NOMO-1 treated with dmso at 0.1 percent for 144 hours (cell line): ENCODE measurements around the gene NUP210.
A peak's percentile ranks its signal among the peaks of the same experiment; 100 is the strongest.

ENCODE experiments used
- DNase-seq: peaks from one replicate; lab custom pipeline; 2025; ENCODE audit not compliant: unreplicated experiment; lab: John Stamatoyannopoulos, UW

NUP210 gene

GRCh38 chr3:13325892-13326443, 94.2 kb downstream of the NUP210 start:
- DNase-seq = no peak

- DNase-seq = no peak
Measured at GRCh38 chr3:13324835-13325501, 95.2 kb downstream of the NUP210 start.

- DNase-seq = no peak
Measured at GRCh38 chr3:13323822-13324221, 96.3 kb downstream of the NUP210 start.

- no peak for DNase-seq
Measured at GRCh38 chr3:13322324-13322723, 97.8 kb downstream of the NUP210 start.

GRCh38 chr3:13319564-13320220, 100.4 kb downstream of the NUP210 start:
- DNase-seq = no peak

GRCh38 chr3:13318626-13319470, 101.3 kb downstream of the NUP210 start:
- no peak for DNase-seq

- DNase-seq = no peak
Measured at GRCh38 chr3:13317596-13318320, 102.4 kb downstream of the NUP210 start.

GRCh38 chr3:13316603-13317002, 103.5 kb downstream of the NUP210 start:
- no peak for DNase-seq

GRCh38 chr3:13314877-13315276, 105.2 kb downstream of the NUP210 start:
- no peak for DNase-seq

GRCh38 chr3:13313813-13314212, 106.3 kb downstream of the NUP210 start:
- DNase-seq = no peak

- no peak for DNase-seq
Measured at GRCh38 chr3:13309004-13309403, 111.1 kb downstream of the NUP210 start.

- no peak for DNase-seq
Measured at GRCh38 chr3:13308380-13308801, 111.7 kb downstream of the NUP210 start.

- no peak for DNase-seq
Measured at GRCh38 chr3:13307041-13307440, 113.1 kb downstream of the NUP210 start.

- DNase-seq = no peak
Measured at GRCh38 chr3:13305623-13306022, 114.5 kb downstream of the NUP210 start.

GRCh38 chr3:13303410-13303809, 116.7 kb downstream of the NUP210 start:
- DNase-seq = no peak

- DNase-seq = peak; percentile 83
Measured at GRCh38 chr3:13301286-13301987, 118.7 kb downstream of the NUP210 start.

GRCh38 chr3:13300546-13301285, 119.4 kb downstream of the NUP210 start:
- no peak for DNase-seq

- no peak for DNase-seq
Measured at GRCh38 chr3:13299531-13300155, 120.5 kb downstream of the NUP210 start.

- no peak for DNase-seq
Measured at GRCh38 chr3:13296662-13297061, 123.5 kb downstream of the NUP210 start.
